ENCODE data around the gene CAND2. TPM values are rescaled to one million over a fixed set of nuclear protein-coding genes. Genes with fewer than 3 reads are reported as not detected.

Gene CAND2
- total RNA-seq, 4 donors from 2014 or later = 10.8 to 26.8 (median 19.6) TPM

DNA sequence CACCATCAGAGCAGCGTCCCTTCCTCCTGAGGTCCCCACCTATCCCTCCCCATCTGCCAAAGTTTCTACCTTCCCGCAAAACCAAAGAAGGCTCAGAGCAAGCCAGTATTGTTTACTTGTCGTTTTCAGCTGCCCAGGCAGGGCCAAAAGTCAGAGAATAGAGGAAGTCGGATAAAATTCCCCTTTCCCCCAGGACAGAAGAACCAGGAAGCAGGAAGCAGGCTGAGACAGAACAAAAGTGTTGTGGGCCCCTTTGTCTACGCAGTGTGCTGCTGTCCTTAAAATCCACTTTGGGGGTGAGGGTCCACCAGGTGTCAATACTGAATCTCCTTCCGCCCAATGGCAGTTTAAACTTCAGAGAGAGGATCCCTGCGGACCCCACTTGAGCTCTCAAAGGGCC lies 63.4 kb downstream of the CAND2 start:
- no peak for DNase-seq (ENCODE audit: extremely low spot score)
- intact Hi-C loops (cut with DNase I) = no loop called here
- Histone ChIP-seq H3K9me3 (no peaks in the 10 kb centered on the region), H3K36me3 (no peaks in the 10 kb centered on the region), H3K4me1 (no peaks in the 10 kb centered on the region), H3K4me3 (no peak overlapping the region), H3K27ac (replicated peaks in 1 of 4) (no peak overlapping the region), H3K27me3 (no peaks in the 10 kb centered on the region)
- 80% methylated on average over 7 of the region's 7 CpGs for WGBS
- no peak for TF ChIP-seq EP300 (IDR thresholded peaks at IDR 0.05)
- no peak for TF ChIP-seq CTCF (IDR thresholded peaks at IDR 0.05)
- no peak for TF ChIP-seq POLR2A (IDR thresholded peaks at IDR 0.05; ENCODE audit: low read depth)
- no peak for TF ChIP-seq POLR2AphosphoS5 (IDR thresholded peaks at IDR 0.05)

DNA sequence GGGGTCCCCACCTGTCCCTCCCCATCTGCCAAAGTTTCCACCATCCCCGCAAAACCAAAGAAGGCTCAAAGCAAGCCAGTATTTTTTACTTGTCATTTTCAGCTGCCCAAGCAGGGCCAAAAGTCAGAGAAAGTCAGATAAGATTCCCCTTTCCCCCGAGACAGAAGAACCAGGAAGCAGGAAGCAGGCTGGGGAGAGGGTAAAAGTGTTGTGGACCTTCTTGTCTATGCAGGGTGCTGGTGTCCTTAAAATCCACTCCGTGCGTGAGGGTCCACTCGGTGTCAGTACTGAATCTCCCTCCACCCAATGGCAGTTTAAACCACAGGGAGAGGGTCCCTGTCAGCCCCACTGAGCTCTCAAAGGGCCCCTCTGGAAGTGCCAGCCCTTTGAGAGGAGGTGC lies 65.1 kb downstream of the CAND2 start:
- intact Hi-C loops (cut with DNase I) = no loop called here
- H3K4me1 ChIP-seq = no peaks in the 10 kb centered on the region
- peaks cover 0 to 8% (median 0%) of the 10 kb centered on the region in 4 donors for H3K9me3 ChIP-seq
- 94% methylated on average over 5 of the region's 5 CpGs for WGBS
- no peak for TF ChIP-seq POLR2A (IDR thresholded peaks at IDR 0.05; ENCODE audit: low read depth)
- no peak for TF ChIP-seq POLR2AphosphoS5 (IDR thresholded peaks at IDR 0.05)
- TF ChIP-seq CTCF (IDR thresholded peaks at IDR 0.05) = no peak
- no peak for TF ChIP-seq EP300 (IDR thresholded peaks at IDR 0.05)
- no peak overlapping the region for H3K4me3 ChIP-seq
- no peak for DNase-seq (ENCODE audit: extremely low spot score)
- H3K27ac ChIP-seq (replicated peaks in 1 of 4) = no peak overlapping the region
- no peaks in the 10 kb centered on the region for H3K27me3 ChIP-seq
- H3K36me3 ChIP-seq = no peaks in the 10 kb centered on the region

- H3K4me1 ChIP-seq = no peaks in the 10 kb centered on the region
- intact Hi-C loops (cut with DNase I) = no loop called here
- H3K27me3 ChIP-seq = no peaks in the 10 kb centered on the region
- TF ChIP-seq POLR2AphosphoS5 (IDR thresholded peaks at IDR 0.05) (no peak), POLR2A (IDR thresholded peaks at IDR 0.05; ENCODE audit: low read depth) (no peak), EP300 (IDR thresholded peaks at IDR 0.05) (no peak), CTCF (IDR thresholded peaks at IDR 0.05) (no peak)
- no peak for DNase-seq (ENCODE audit: extremely low spot score)
- H3K27ac ChIP-seq (replicated peaks in 1 of 4) = no peak overlapping the region
- no peaks in the 10 kb centered on the region for H3K36me3 ChIP-seq
- no peak overlapping the region for H3K4me3 ChIP-seq
- peaks cover 0 to 8% (median 0%) of the 10 kb centered on the region in 4 donors for H3K9me3 ChIP-seq
- 93% methylated on average over 8 of the region's 8 CpGs for WGBS
These were observed 65.9 kb downstream of the CAND2 start for GRCh38 chr3:12862387-12862786.

GRCh38 chr3:12865271-12865670 lies 68.8 kb downstream of the CAND2 start:
- H3K4me3 ChIP-seq = no peak overlapping the region
- TF ChIP-seq CTCF (IDR thresholded peaks at IDR 0.05) (no peak), POLR2A (IDR thresholded peaks at IDR 0.05; ENCODE audit: low read depth) (no peak), POLR2AphosphoS5 (IDR thresholded peaks at IDR 0.05) (no peak), EP300 (IDR thresholded peaks at IDR 0.05) (no peak)
- peaks cover 11 to 15% (median 14%) of the 10 kb centered on the region in 4 donors for H3K4me1 ChIP-seq
- H3K36me3 ChIP-seq = no peaks in the 10 kb centered on the region
- intact Hi-C loops (cut with DNase I) = no loop called here
- H3K27ac ChIP-seq (replicated peaks in 1 of 4) = no peak overlapping the region
- DNase-seq (ENCODE audit: extremely low spot score) = no peak
- peaks cover 0 to 5% (median 0%) of the 10 kb centered on the region in 4 donors for H3K27me3 ChIP-seq
- 88% methylated on average over 4 of the region's 4 CpGs for WGBS
- peaks cover 0 to 8% (median 0%) of the 10 kb centered on the region in 4 donors for H3K9me3 ChIP-seq

DNA sequence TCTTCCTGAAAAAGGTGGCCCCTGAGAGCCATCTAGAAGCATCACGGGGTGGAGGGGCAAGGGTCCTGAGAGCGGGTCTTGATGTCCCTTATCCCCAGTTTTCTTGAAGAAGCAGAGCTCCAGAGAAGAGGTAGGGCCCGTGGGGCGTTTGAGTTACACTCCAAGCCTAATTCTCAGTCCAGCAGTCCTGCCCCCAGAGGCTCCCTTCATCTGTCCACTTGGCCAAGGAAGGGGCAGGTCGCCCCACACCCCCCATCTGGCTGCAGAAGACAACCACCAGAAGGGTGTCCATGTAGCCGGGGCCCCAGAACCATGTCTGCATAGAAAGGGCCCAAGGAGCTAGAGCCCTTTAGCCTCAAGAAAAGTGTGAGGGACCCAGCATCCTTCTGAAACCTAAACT lies 70.4 kb downstream of the CAND2 start:
- Histone ChIP-seq H3K36me3 (no peaks in the 10 kb centered on the region), H3K4me1 (peaks cover 11 to 15% (median 14%) of the 10 kb centered on the region in 4 donors), H3K9me3 (peaks cover 0 to 8% (median 0%) of the 10 kb centered on the region in 4 donors), H3K27ac (replicated peaks in 1 of 4) (no peak overlapping the region), H3K4me3 (no peak overlapping the region), H3K27me3 (peaks cover 0 to 5% (median 0%) of the 10 kb centered on the region in 4 donors)
- DNase-seq (ENCODE audit: extremely low spot score) = no peak
- intact Hi-C loops (cut with DNase I) = no loop called here
- no peak for TF ChIP-seq EP300 (IDR thresholded peaks at IDR 0.05)
- TF ChIP-seq POLR2AphosphoS5 (IDR thresholded peaks at IDR 0.05) = no peak
- no peak for TF ChIP-seq POLR2A (IDR thresholded peaks at IDR 0.05; ENCODE audit: low read depth)
- TF ChIP-seq CTCF (IDR thresholded peaks at IDR 0.05) = no peak
- 85% methylated on average over 6 of the region's 6 CpGs for WGBS
